Loucy (cell line): Measurements from ENCODE around the gene IGFBPL1.

Source experiments
- EZH2phosphoT487 ChIP-seq: fragments of 200-600 bp; IDR thresholded peaks from 2 replicates; pipeline ENCODE4 v1.6.1; 2018; ENCODE audit warnings: antibody characterized with exemption, mild to moderate bottlenecking, moderate library complexity, borderline replicate concordance
- TF ChIP-seq, protein P1 (sequence below): fragments of 200-600 bp; sonication (generic); conservative IDR thresholded peaks from 2 replicates; pipeline ENCODE4 v1.5.1; 2014; ENCODE audit warnings: mild to moderate bottlenecking, antibody characterized with exemption, low read length

DNA sequence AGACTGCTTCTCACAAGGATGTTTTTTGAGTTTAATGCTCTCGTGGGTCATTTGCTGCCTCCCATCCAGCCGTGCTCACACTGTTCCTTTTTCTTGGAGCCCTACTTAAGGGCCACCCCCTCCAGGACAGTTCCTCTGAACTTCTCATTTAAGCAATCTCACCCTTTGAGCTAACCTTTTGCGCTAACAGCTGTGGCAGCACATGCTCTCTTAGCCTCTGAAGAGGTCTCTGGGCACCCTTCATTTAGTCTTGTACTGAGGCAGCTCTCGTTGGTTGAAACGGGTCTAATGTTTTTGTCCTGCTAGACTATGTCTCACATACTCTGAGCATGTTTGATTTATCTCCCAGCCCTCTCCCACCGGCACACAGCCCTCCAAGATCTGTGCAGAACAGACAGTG lies 19.9 kb downstream of the IGFBPL1 start:
- TF ChIP-seq, protein P1, sequence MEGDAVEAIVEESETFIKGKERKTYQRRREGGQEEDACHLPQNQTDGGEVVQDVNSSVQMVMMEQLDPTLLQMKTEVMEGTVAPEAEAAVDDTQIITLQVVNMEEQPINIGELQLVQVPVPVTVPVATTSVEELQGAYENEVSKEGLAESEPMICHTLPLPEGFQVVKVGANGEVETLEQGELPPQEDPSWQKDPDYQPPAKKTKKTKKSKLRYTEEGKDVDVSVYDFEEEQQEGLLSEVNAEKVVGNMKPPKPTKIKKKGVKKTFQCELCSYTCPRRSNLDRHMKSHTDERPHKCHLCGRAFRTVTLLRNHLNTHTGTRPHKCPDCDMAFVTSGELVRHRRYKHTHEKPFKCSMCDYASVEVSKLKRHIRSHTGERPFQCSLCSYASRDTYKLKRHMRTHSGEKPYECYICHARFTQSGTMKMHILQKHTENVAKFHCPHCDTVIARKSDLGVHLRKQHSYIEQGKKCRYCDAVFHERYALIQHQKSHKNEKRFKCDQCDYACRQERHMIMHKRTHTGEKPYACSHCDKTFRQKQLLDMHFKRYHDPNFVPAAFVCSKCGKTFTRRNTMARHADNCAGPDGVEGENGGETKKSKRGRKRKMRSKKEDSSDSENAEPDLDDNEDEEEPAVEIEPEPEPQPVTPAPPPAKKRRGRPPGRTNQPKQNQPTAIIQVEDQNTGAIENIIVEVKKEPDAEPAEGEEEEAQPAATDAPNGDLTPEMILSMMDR: no peak
- TF ChIP-seq EZH2phosphoT487: no peak
